ENCODE measurements around the gene KCP.
"Not testable (repeated sequence)": the region's sequence is repeated elsewhere in the genome, so short reads cannot be mapped to it uniquely, and the experiment has no call there.

Gene KCP

GRCh38 chr7:128910569-128910945 lies at the start of gene KCP:
TSS of gene KCP (minus strand) at chr7:128910709. CDS start at chr7:128910676, 33 bp downstream.
- FAIRE-seq (no peak), DNase-seq (ENCODE audit: insufficient read length, low spot score) (no peak)

GRCh38 chr7:128959296-128959695 lies 48.8 kb upstream of the KCP start:
- no peak for DNase-seq (ENCODE audit: insufficient read length, low spot score)
- no peak for FAIRE-seq

GRCh38 chr7:128955981-128956380 lies 45.5 kb upstream of the KCP start:
- FAIRE-seq, result no peak

GRCh38 chr7:128954830-128955802 lies 44.6 kb upstream of the KCP start:
- DNase-seq (ENCODE audit: insufficient read length, low spot score), result no peak
- FAIRE-seq, result no peak

More at GRCh38 chr7:128955981-128956380, 45.5 kb upstream of the KCP start:
- DNase-seq (ENCODE audit: insufficient read length, low spot score), result no peak

- FAIRE-seq (no peak), DNase-seq (ENCODE audit: insufficient read length, low spot score) (no peak)
These were observed 43.6 kb upstream of the KCP start for GRCh38 chr7:128954150-128954549.

GRCh38 chr7:128951296-128951695 lies 40.8 kb upstream of the KCP start:
- DNase-seq (ENCODE audit: insufficient read length, low spot score) (no peak), FAIRE-seq (no peak)

- no peak for DNase-seq (ENCODE audit: insufficient read length, low spot score)
These were observed 38.7 kb upstream of the KCP start for GRCh38 chr7:128948976-128949760.

GRCh38 chr7:128948312-128948973 lies 37.9 kb upstream of the KCP start:
- DNase-seq (ENCODE audit: insufficient read length, low spot score) (no peak), FAIRE-seq (no peak)

More at GRCh38 chr7:128948976-128949760, 38.7 kb upstream of the KCP start:
- FAIRE-seq, result no peak

- FAIRE-seq (no peak), DNase-seq (ENCODE audit: insufficient read length, low spot score) (no peak)
These were observed 37.3 kb upstream of the KCP start for GRCh38 chr7:128947854-128948253.

GRCh38 chr7:128946936-128947830 lies 36.7 kb upstream of the KCP start:
- DNase-seq (ENCODE audit: insufficient read length, low spot score), result no peak
- FAIRE-seq, result no peak

- FAIRE-seq (no peak), DNase-seq (ENCODE audit: insufficient read length, low spot score) (no peak)
These were observed 35.3 kb upstream of the KCP start for GRCh38 chr7:128945668-128946366.

- FAIRE-seq (no peak), DNase-seq (ENCODE audit: insufficient read length, low spot score) (no peak)
These were observed 34.2 kb upstream of the KCP start for GRCh38 chr7:128944487-128945236.

- FAIRE-seq; DNase-seq (ENCODE audit: insufficient read length, low spot score): not testable (repeated sequence)
These were observed 32.7 kb upstream of the KCP start for GRCh38 chr7:128943251-128943650.

- DNase-seq (ENCODE audit: insufficient read length, low spot score) (no peak), FAIRE-seq (no peak)
These were observed 31.5 kb upstream of the KCP start for GRCh38 chr7:128941946-128942526.

- FAIRE-seq, result no peak
These were observed 30.9 kb upstream of the KCP start for GRCh38 chr7:128941323-128941890.

GRCh38 chr7:128940494-128941322 lies 30.2 kb upstream of the KCP start:
- FAIRE-seq (no peak), DNase-seq (ENCODE audit: insufficient read length, low spot score) (no peak)

More at GRCh38 chr7:128941323-128941890, 30.9 kb upstream of the KCP start:
- no peak for DNase-seq (ENCODE audit: insufficient read length, low spot score)

GRCh38 chr7:128939861-128940410 lies 29.4 kb upstream of the KCP start:
- FAIRE-seq (no peak), DNase-seq (ENCODE audit: insufficient read length, low spot score) (no peak)
